Measurements from ENCODE around the gene ACOXL.
A peak's percentile ranks its signal among the peaks of the same experiment; 100 is the strongest.

Gene ACOXL

GRCh38 chr2:110759411-110759810 is 27.0 kb downstream of the ACOXL start:
- no peak for DNase-seq

- no peak for DNase-seq
Measured at GRCh38 chr2:110764931-110765330, 32.6 kb downstream of the ACOXL start.

- no peak for DNase-seq
Measured at GRCh38 chr2:110766291-110766690, 33.9 kb downstream of the ACOXL start.

- no peak for DNase-seq
Measured at GRCh38 chr2:110768591-110768990, 36.2 kb downstream of the ACOXL start.

- DNase-seq: no peak
Measured at GRCh38 chr2:110770404-110770958, 38.1 kb downstream of the ACOXL start.

- peak; percentile 40 for DNase-seq
Measured at GRCh38 chr2:110770959-110771431, 38.6 kb downstream of the ACOXL start.

- no peak for DNase-seq
Measured at GRCh38 chr2:110771547-110772382, 39.4 kb downstream of the ACOXL start.

GRCh38 chr2:110772383-110772755 is 40.0 kb downstream of the ACOXL start:
- DNase-seq: no peak

- no peak for DNase-seq
Measured at GRCh38 chr2:110773401-110773921, 41.1 kb downstream of the ACOXL start.

- no peak for DNase-seq
Measured at GRCh38 chr2:110774701-110775100, 42.3 kb downstream of the ACOXL start.

- no peak for DNase-seq
Measured at GRCh38 chr2:110777531-110778311, 45.3 kb downstream of the ACOXL start.

- no peak for DNase-seq
Measured at GRCh38 chr2:110780461-110780860, 48.1 kb downstream of the ACOXL start.

GRCh38 chr2:110783196-110783873 is 51.0 kb downstream of the ACOXL start:
- DNase-seq: no peak

- DNase-seq: no peak
Measured at GRCh38 chr2:110784047-110784631, 51.8 kb downstream of the ACOXL start.

- no peak for DNase-seq
Measured at GRCh38 chr2:110785439-110785838, 53.1 kb downstream of the ACOXL start.

- no peak for DNase-seq
Measured at GRCh38 chr2:110788976-110789375, 56.6 kb downstream of the ACOXL start.

- DNase-seq: no peak
Measured at GRCh38 chr2:110789706-110790105, 57.3 kb downstream of the ACOXL start.

GRCh38 chr2:110790907-110791306 is 58.5 kb downstream of the ACOXL start:
- no peak for DNase-seq

GRCh38 chr2:110791435-110791834 is 59.1 kb downstream of the ACOXL start:
- DNase-seq: no peak

GRCh38 chr2:110793034-110793433 is 60.7 kb downstream of the ACOXL start:
- no peak for DNase-seq

GRCh38 chr2:110794390-110794789 is 62.0 kb downstream of the ACOXL start:
- DNase-seq: no peak

- no peak for DNase-seq
Measured at GRCh38 chr2:110794951-110795350, 62.6 kb downstream of the ACOXL start.

Measured in fibroblast of skin of scalp (primary cell).